GM12878 (cell line): ENCODE measurements around the gene DYSF. TPM values are rescaled to one million over a fixed set of nuclear protein-coding genes. Genes with fewer than 3 reads are reported as not detected.

Experiments
- ATAC-seq: fragments of 200-7000 bp; cut with Tn5 transposase; 3 replicates; pipeline ENCODE4 v1.9.1; 2020; ENCODE audit warnings: mild to moderate bottlenecking, moderate library complexity
- BruUV-seq: library from RNA; stranded (reverse); fragments of 400-500 nt; replicated peaks from 2 replicates; lab custom pipeline; 2021; lab: Mats Ljungman, UMichigan
- CTCF ChIA-PET: fragments of 300-600 bp; sonication (Branson Sonifier 250); formaldehyde crosslinking; extraction: SDS; loops from one replicate; lab custom pipeline; 2021; ENCODE audit warnings: inconsistent platforms; lab: Yijun Ruan, JAX
- POLR2A ChIA-PET: fragments of 350-600 bp; formaldehyde crosslinking; extraction: SDS; loops from one replicate; lab custom pipeline; 2021; ENCODE audit warnings: inconsistent platforms; lab: Charles Lee
- RAD21 ChIA-PET: fragments of 300-600 bp; sonication (Branson Sonifier 250); formaldehyde crosslinking; loops from one replicate; lab custom pipeline; 2023; ENCODE audit warnings: antibody characterized with exemption; ENCODE audit not compliant: unreplicated experiment; lab: Charles Lee
- SMC1A ChIA-PET: fragments of 300-600 bp; sonication (Branson Sonifier 250); formaldehyde crosslinking; loops from one replicate; lab custom pipeline; 2023; ENCODE audit not compliant: unreplicated experiment, uncharacterized antibody; lab: Charles Lee
- DNase-seq: peaks from one replicate; pipeline ENCODE4 v3.0.0-alpha.2; 2011; ENCODE audit warnings: low read depth, low spot score
- FAIRE-seq: peaks from 3 replicates; lab custom pipeline; 2011; peaks lifted over from hg19 to GRCh38; lab: Jason Lieb, UNC
- H2AFZ ChIP-seq: 2 replicates; pipeline ENCODE4 v1.6.0; 2011; ENCODE audit warnings: low read depth, low read length, control low read depth; ENCODE audit not compliant: control insufficient read depth
- H3K27ac ChIP-seq: 2 replicates; pipeline ENCODE4 v1.5.1; 2011; ENCODE audit warnings: control low read depth; ENCODE audit not compliant: control insufficient read depth, insufficient read depth
- H3K27me3 ChIP-seq, 2 experiments: replicated peaks in 1 of 2; 2 replicates each; pipeline versions ENCODE4 v1.6.0 to v1.6.1; 2011; ENCODE audit warnings: low read length in 1 of 2; ENCODE audit not compliant: control insufficient read depth in 2 of 2, insufficient read depth in 2 of 2
- H3K36me3 ChIP-seq, 2 experiments: 2 replicates each; pipeline ENCODE4 v1.5.1; 2011; ENCODE audit warnings: low read length in 1 of 2; ENCODE audit not compliant: control insufficient read depth in 2 of 2, insufficient read depth in 2 of 2
- H3K4me1 ChIP-seq: 2 replicates; pipeline ENCODE4 v1.6.1; 2011; ENCODE audit warnings: mild to moderate bottlenecking, low read length, moderate library complexity, mixed read lengths; ENCODE audit not compliant: control insufficient read depth, insufficient read depth
- H3K4me2 ChIP-seq: 2 replicates; pipeline ENCODE4 v1.6.0; 2011; ENCODE audit warnings: control low read depth; ENCODE audit not compliant: control insufficient read depth, insufficient read depth
- H3K4me3 ChIP-seq: fragments of 200-600 bp; sonication (generic); 2 replicates; pipeline ENCODE4 v1.5.1; 2016
- H3K79me2 ChIP-seq: 2 replicates; pipeline ENCODE4 v1.6.0; 2011; ENCODE audit warnings: low read length; ENCODE audit not compliant: control insufficient read depth, insufficient read depth
- H3K9ac ChIP-seq: 2 replicates; pipeline ENCODE4 v1.8.0; 2011; ENCODE audit warnings: low read length, control low read depth, mixed read lengths; ENCODE audit not compliant: control insufficient read depth, insufficient read depth
- H3K9me3 ChIP-seq: replicated peaks from 3 replicates; pipeline ENCODE4 v1.5.1; 2011; ENCODE audit warnings: mild to moderate bottlenecking, low read length; ENCODE audit not compliant: control insufficient read depth, insufficient read depth
- H4K20me1 ChIP-seq: 2 replicates; pipeline ENCODE4 v1.6.0; 2011; ENCODE audit not compliant: control insufficient read depth, insufficient read depth
- DPF2 ChIP-seq: fragments of 450-650 bp; IDR thresholded peaks from 2 replicates; pipeline ENCODE4 v1.6.1; 2017; ENCODE audit warnings: mild to moderate bottlenecking
- FOS ChIP-seq: IDR thresholded peaks from 3 replicates; pipeline ENCODE4 v1.6.1; 2011; ENCODE audit warnings: borderline replicate concordance; ENCODE audit not compliant: insufficient read length; ENCODE audit errors: extremely low read depth
- FOXM1 ChIP-seq: IDR thresholded peaks from 2 replicates; pipeline ENCODE4 v1.6.1; 2012; ENCODE audit warnings: low read depth, mild to moderate bottlenecking, inconsistent platforms, low read length, moderate library complexity
- GABPA ChIP-seq: IDR thresholded peaks from 2 replicates; pipeline ENCODE4 v1.6.1; 2014; ENCODE audit warnings: antibody characterized with exemption, low read depth, mild to moderate bottlenecking, inconsistent platforms
- HCFC1 ChIP-seq: fragments of 150-350 bp; IDR thresholded peaks from 2 replicates; pipeline ENCODE4 v1.6.1; 2014; ENCODE audit warnings: low read length
- IRF3 ChIP-seq: fragments of 450-650 bp; IDR thresholded peaks from 2 replicates; pipeline ENCODE4 v1.6.1; 2014; ENCODE audit warnings: mild to moderate bottlenecking
- NBN ChIP-seq: fragments of 450-650 bp; IDR thresholded peaks from 2 replicates; pipeline ENCODE4 v1.6.1; 2016
- SMARCA5 ChIP-seq: fragments of 450-650 bp; IDR thresholded peaks from 2 replicates; pipeline ENCODE4 v1.6.1; 2017; ENCODE audit warnings: mild to moderate bottlenecking
- TARDBP ChIP-seq: IDR thresholded peaks from 2 replicates; pipeline ENCODE4 v1.6.1; 2016; ENCODE audit warnings: borderline replicate concordance
- YY1 ChIP-seq: IDR thresholded peaks from 2 replicates; pipeline ENCODE4 v1.6.1; 2011; ENCODE audit warnings: low read depth, mild to moderate bottlenecking, low read length
- ZZZ3 ChIP-seq: IDR thresholded peaks from 2 replicates; pipeline ENCODE4 v1.6.1; 2011; ENCODE audit warnings: low read depth; ENCODE audit not compliant: control insufficient read depth, insufficient read length
- WGBS: methylation state at CpG from one replicate; pipeline ENCODE4 v1.1.6; 2016; ENCODE audit warnings: low lambda C conversion rate; ENCODE audit not compliant: insufficient replicate concordance, insufficient coverage; ENCODE audit errors: missing lambda C conversion rate; 5-methylcytosine and 5-hydroxymethylcytosine counted together
- in situ Hi-C: fragments of 300-500 bp; cut with MboI; formaldehyde crosslinking; loops from 9 replicates; pipeline ENCODE4 v1.14.3; 2018; ENCODE audit warnings: mixed read lengths
- intact Hi-C: fragments of 100-400 bp; cut with micrococcal nuclease; formaldehyde crosslinking; loops from one replicate; pipeline ENCODE4 v1.14.2; 2022; ENCODE audit not compliant: unreplicated experiment
- polyA plus RNA-seq, 11 experiments: library from polyadenylated mRNA; depleted of rRNA in 4 of 11; unstranded in 6 of 11; stranded (reverse) in 5 of 11; fragments of >200 nt; fragmentation: Nextera tagmentation in 4 of 11; fragmentation: Illumina TruSeq in 1 of 11; extraction: Ambion mirVana in 4 of 11; extraction: Trizol in 1 of 11; gene quantifications; 1 replicate in 1 of 11; 2 replicates in 10 of 11; pipeline versions ENCODE4 v1.2.1 to v1.2.3, GENCODE V29; 2011 to 2016; ENCODE audit warnings: inconsistent platforms in 2 of 11, missing spikeins in 2 of 11, low read depth in 1 of 11
- total RNA-seq, 4 experiments: library from RNA; depleted of rRNA in 3 of 4; stranded (reverse); fragments of >200 nt in 3 of 4; fragmentation: Illumina TruSeq in 1 of 4; extraction: Trizol in 1 of 4; gene quantifications; 2 replicates each; pipeline versions ENCODE4 v1.2.1 to v1.2.3, GENCODE V29; 2013 to 2021

The DYSF gene
- total and polyA plus RNA-seq, 10 of the 15 experiments (the other 5 are each of a cell fraction or from before 2014, with no cell fraction given) = under 0.01 to 0.15 (median 0.03) TPM; not detected in 7

- TF ChIP-seq IRF3 (no peak), YY1 (no peak), DPF2 (no peak), HCFC1 (no peak)
Observed at GRCh38 chr2:71459084-71459431, 5.7 kb downstream of the DYSF start (continued).

GRCh38 chr2:71460056-71460455 lies 6.7 kb downstream of the DYSF start:
- intact Hi-C loops = no loop called here
- no TSS peak for BruUV-seq
- no peaks in the 10 kb centered on the region for H3K4me1 ChIP-seq
- ChIA-PET RAD21 (no interaction called here), CTCF (interaction anchor here (0.9 to 3.0 kb wide), 8 partner anchors 12 to 359 kb away, joined by 3 to 12 read pairs (median 3); no protein-coding TSS in a partner anchor), POLR2A (no interaction called here), SMC1A (interaction anchor here (1.3 to 1.6 kb wide), 2 partner anchors 9 to 17 kb away, joined by 3 to 4 read pairs; no protein-coding TSS in a partner anchor)
- H2AFZ ChIP-seq = no peak overlapping the region
- peaks cover 5% of the 10 kb centered on the region; the same call in 1 of the 3 replicates for H3K9me3 ChIP-seq
- H3K36me3 ChIP-seq = no peaks in the 10 kb centered on the region
- no peaks in the 10 kb centered on the region; a peak in 3 of 4 replicates for H3K27me3 ChIP-seq
- no peaks in the 10 kb centered on the region for H3K79me2 ChIP-seq
- ATAC-seq (no peak), DNase-seq (no peak), FAIRE-seq (no peak)
- 60% methylated on average over 6 of the region's 6 CpGs for WGBS
- TF ChIP-seq NBN (no peak), ZZZ3 (no peak), SMARCA5 (no peak), FOS (no peak), GABPA (no peak), TARDBP (no peak), FOXM1 (no peak)
- H3K4me3 ChIP-seq = no peak overlapping the region
- H3K27ac ChIP-seq = no peak overlapping the region
- H4K20me1 ChIP-seq = no peaks in the 10 kb centered on the region
- H3K4me2 ChIP-seq = no peak overlapping the region
- H3K9ac ChIP-seq = no peak overlapping the region
- in situ Hi-C loops = no loop called here
